Osteocyte (in vitro differentiated cells): ENCODE results near the gene DNALI1. TPM values are rescaled to one million over a fixed set of nuclear protein-coding genes. Genes with fewer than 3 reads are reported as not detected.
"Not testable (repeated sequence)": the region's sequence is repeated elsewhere in the genome, so short reads cannot be mapped to it uniquely, and the experiment has no call there.

Experiments used
- DNase-seq: peaks from one replicate; pipeline ENCODE4 v3.0.0; 2021; ENCODE audit warnings: mixed read lengths; ENCODE audit not compliant: unreplicated experiment; ENCODE audit errors: extremely low spot score
- H3K27ac Mint-ChIP-seq: one replicate; pipeline ENCODE4 v1.8.0; 2021; ENCODE audit warnings: mild to moderate bottlenecking, mixed read lengths; ENCODE audit not compliant: unreplicated experiment
- H3K27me3 Mint-ChIP-seq: one replicate; pipeline ENCODE4 v1.8.0; 2021; ENCODE audit warnings: mixed read lengths; ENCODE audit not compliant: unreplicated experiment
- H3K36me3 Mint-ChIP-seq: one replicate; pipeline ENCODE4 v1.8.0; 2021; ENCODE audit warnings: mixed read lengths; ENCODE audit not compliant: unreplicated experiment
- H3K4me1 Mint-ChIP-seq: one replicate; pipeline ENCODE4 v1.8.0; 2021; ENCODE audit warnings: mixed read lengths; ENCODE audit not compliant: unreplicated experiment
- H3K4me3 Mint-ChIP-seq: one replicate; pipeline ENCODE4 v1.8.0; 2021; ENCODE audit warnings: mild to moderate bottlenecking, moderate library complexity, mixed read lengths; ENCODE audit not compliant: unreplicated experiment
- H3K9me3 Mint-ChIP-seq: one replicate; pipeline ENCODE4 v1.8.0; 2021; ENCODE audit warnings: mixed read lengths; ENCODE audit not compliant: unreplicated experiment
- CTCF ChIP-seq: fragments of 200-600 bp; sonication (generic); IDR thresholded peaks from 2 replicates; pipeline ENCODE4 v1.5.0; 2021; ENCODE audit warnings: antibody characterized with exemption, mild to moderate bottlenecking, moderate library complexity
- total RNA-seq: library from RNA; stranded (reverse); gene quantifications from 2 replicates; pipeline ENCODE4 v1.2.1, GENCODE V29; 2021

The DNALI1 gene
- total RNA-seq, 1 donor from 2014 or later, result 10.5 TPM

GRCh38 chr1:37515185-37516034 is 41.3 kb upstream of the DNALI1 start:
- peaks cover 12% of the 10 kb centered on the region for H3K36me3 Mint-ChIP-seq
- peak overlapping the region; percentile 97 for H3K27ac Mint-ChIP-seq
- no peaks in the 10 kb centered on the region for H3K27me3 Mint-ChIP-seq
- no peak for TF ChIP-seq CTCF
- no peaks in the 10 kb centered on the region for H3K9me3 Mint-ChIP-seq
- no peak for DNase-seq
- H3K4me1 Mint-ChIP-seq, result peaks cover 17% of the 10 kb centered on the region
- H3K4me3 Mint-ChIP-seq, result peak overlapping the region; percentile 92

GRCh38 chr1:37517569-37517968 is 39.2 kb upstream of the DNALI1 start:
- Mint-ChIP-seq H3K27ac (no peak overlapping the region), H3K36me3 (peaks cover 3% of the 10 kb centered on the region), H3K27me3 (no peaks in the 10 kb centered on the region), H3K4me3 (no peak overlapping the region), H3K9me3 (no peaks in the 10 kb centered on the region), H3K4me1 (peaks cover 17% of the 10 kb centered on the region)
- no peak for TF ChIP-seq CTCF
- no peak for DNase-seq

GRCh38 chr1:37518241-37518640 is 38.5 kb upstream of the DNALI1 start:
- H3K36me3 Mint-ChIP-seq, H3K27ac Mint-ChIP-seq, H3K27me3 Mint-ChIP-seq, H3K9me3 Mint-ChIP-seq, H3K4me3 Mint-ChIP-seq, DNase-seq: not testable (repeated sequence)
- peaks cover 16% of the 10 kb centered on the region for H3K4me1 Mint-ChIP-seq

- DNase-seq, H3K36me3 Mint-ChIP-seq, H3K4me3 Mint-ChIP-seq, H3K27me3 Mint-ChIP-seq, H3K27ac Mint-ChIP-seq, H3K9me3 Mint-ChIP-seq: not testable (repeated sequence)
- H3K4me1 Mint-ChIP-seq, result peaks cover 11% of the 10 kb centered on the region
Measured at GRCh38 chr1:37518929-37519328, 37.8 kb upstream of the DNALI1 start.

GRCh38 chr1:37519613-37520012 is 37.1 kb upstream of the DNALI1 start:
- DNase-seq, result no peak
- H3K27ac Mint-ChIP-seq, result no peak overlapping the region
- no peak for TF ChIP-seq CTCF
- no peaks in the 10 kb centered on the region for H3K36me3 Mint-ChIP-seq
- no peak overlapping the region for H3K4me3 Mint-ChIP-seq
- H3K4me1 Mint-ChIP-seq, result peaks cover 11% of the 10 kb centered on the region
- no peaks in the 10 kb centered on the region for H3K9me3 Mint-ChIP-seq
- H3K27me3 Mint-ChIP-seq, result no peaks in the 10 kb centered on the region

- H3K27me3 Mint-ChIP-seq, H3K9me3 Mint-ChIP-seq, DNase-seq, H3K27ac Mint-ChIP-seq, H3K4me1 Mint-ChIP-seq, H3K4me3 Mint-ChIP-seq, H3K36me3 Mint-ChIP-seq: not testable (repeated sequence)
Measured at GRCh38 chr1:37529888-37530287, 26.9 kb upstream of the DNALI1 start.

GRCh38 chr1:37532418-37533156 is 24.2 kb upstream of the DNALI1 start:
- H3K9me3 Mint-ChIP-seq, H3K4me1 Mint-ChIP-seq, H3K4me3 Mint-ChIP-seq, H3K27ac Mint-ChIP-seq, H3K27me3 Mint-ChIP-seq, DNase-seq: not testable (repeated sequence)
- H3K36me3 Mint-ChIP-seq, result peaks cover 16% of the 10 kb centered on the region
